ENCODE measurements around the gene EID3. TPM values are rescaled to one million over a fixed set of nuclear protein-coding genes. Genes with fewer than 3 reads are reported as not detected.
"Not testable (repeated sequence)": the region's sequence is repeated elsewhere in the genome, so short reads cannot be mapped to it uniquely, and the experiment has no call there.

EID3 gene
- total RNA-seq, 1 donor from 2014 or later: 1.4 TPM

- Histone ChIP-seq H3K9me3 (no peaks in the 10 kb centered on the region), H3K4me1 (peaks cover 7 to 46% of the 10 kb centered on the region in 2 donors), H3K27me3 (no peaks in the 10 kb centered on the region), H3K36me3 (peaks cover 27 to 60% of the 10 kb centered on the region in 2 donors), H3K4me3 (peak overlapping the region; percentile 16 to 23), H3K27ac (peak overlapping the region in 1 of 2 donors; percentile 44)
- no peak for DNase-seq (ENCODE audit: low spot score in 2 of 2)
- intact Hi-C loops (cut with DNase I): no loop called here
- TF ChIP-seq, protein P1, sequence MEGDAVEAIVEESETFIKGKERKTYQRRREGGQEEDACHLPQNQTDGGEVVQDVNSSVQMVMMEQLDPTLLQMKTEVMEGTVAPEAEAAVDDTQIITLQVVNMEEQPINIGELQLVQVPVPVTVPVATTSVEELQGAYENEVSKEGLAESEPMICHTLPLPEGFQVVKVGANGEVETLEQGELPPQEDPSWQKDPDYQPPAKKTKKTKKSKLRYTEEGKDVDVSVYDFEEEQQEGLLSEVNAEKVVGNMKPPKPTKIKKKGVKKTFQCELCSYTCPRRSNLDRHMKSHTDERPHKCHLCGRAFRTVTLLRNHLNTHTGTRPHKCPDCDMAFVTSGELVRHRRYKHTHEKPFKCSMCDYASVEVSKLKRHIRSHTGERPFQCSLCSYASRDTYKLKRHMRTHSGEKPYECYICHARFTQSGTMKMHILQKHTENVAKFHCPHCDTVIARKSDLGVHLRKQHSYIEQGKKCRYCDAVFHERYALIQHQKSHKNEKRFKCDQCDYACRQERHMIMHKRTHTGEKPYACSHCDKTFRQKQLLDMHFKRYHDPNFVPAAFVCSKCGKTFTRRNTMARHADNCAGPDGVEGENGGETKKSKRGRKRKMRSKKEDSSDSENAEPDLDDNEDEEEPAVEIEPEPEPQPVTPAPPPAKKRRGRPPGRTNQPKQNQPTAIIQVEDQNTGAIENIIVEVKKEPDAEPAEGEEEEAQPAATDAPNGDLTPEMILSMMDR (IDR thresholded peaks at IDR 0.05): no peak
Measured at GRCh38 chr12:104291867-104292524, 11.5 kb upstream of the EID3 start.

DNA sequence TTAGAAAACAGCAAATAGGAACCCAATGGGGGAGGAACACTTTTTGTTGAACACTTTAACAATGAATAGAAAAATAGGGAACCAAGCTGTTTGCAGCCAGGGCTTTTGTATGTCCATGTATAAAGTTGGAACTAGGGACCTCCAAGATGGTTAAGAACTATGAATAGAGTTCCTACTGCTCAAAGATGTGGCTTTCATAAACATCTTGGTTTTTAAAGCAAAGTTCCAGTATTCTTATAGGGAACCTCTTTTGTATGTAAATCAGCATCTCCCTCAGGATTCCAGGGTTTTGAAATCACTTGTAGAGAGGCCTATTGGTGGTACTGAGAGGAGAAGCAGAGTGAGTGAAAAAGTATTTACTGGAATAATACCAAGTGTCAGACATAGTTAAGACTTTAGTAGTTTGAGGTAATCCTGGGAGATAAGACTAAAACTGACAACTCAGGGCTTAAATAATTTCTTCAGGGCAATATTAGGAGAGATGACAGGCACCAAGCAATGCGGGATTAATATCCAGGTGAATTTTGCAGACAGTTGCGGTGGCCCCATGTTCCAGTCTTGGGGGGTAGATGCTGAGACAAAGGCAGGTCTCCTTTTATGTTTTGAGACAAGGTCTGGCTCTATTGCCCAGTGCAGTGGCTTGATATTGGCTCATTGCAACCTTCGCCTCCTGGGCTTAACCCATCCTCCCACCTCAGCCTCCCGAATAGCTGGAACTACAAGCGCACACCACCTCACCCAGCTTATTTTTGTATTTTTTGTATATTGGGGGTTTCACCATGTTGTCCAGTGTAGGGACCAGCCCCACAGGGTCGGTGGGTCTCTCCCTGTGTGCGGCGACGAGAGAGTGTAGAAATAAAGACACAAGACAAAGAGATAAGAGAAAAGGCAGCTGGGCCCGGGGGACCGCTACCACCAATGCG lies 10.4 kb upstream of the EID3 start:
- DNase-seq (ENCODE audit: low spot score in 2 of 2): no peak
- Histone ChIP-seq H3K4me3 (peak overlapping the region; percentile 3 to 14), H3K4me1 (peaks cover 7 to 52% of the 10 kb centered on the region in 2 donors), H3K9me3 (no peaks in the 10 kb centered on the region), H3K27ac (peak overlapping the region; percentile 60 to 70), H3K36me3 (peaks cover 27 to 70% of the 10 kb centered on the region in 2 donors), H3K27me3 (no peaks in the 10 kb centered on the region)
- TF ChIP-seq, protein P1 (IDR thresholded peaks at IDR 0.05): no peak
- intact Hi-C loops (cut with DNase I): no loop called here

DNA sequence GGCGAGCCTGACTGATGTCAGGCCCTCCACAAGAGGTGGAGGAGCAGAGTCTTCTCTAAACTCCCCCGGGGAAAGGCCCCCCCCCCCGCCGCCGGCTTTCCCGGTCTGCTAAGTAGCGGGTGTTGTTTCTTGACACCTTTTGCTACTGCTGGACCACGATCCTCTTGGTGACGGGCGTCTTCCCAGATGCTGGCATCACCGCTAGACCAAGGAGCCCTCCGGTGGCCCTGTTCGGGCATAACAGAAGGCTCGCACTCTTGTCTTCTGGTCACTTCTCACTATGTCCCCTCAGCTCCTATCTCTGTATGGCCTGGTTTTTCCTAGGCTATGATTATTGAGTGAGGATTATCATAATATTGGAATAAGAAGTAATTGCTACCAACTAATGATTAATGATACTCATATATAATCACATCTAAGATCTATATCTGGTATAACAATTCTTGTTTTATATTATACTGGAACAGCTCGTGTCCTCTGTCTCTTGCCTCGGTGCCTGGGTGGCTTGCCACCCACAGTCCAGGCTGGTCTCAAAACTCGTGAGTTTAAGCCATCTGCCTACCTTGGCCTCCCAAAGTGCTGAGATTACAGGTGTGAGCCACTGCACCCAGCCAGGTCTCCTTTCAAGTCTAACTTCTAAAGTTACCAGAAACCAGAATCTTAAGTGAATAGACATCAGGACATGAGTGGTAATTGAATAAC lies 9.2 kb upstream of the EID3 start:
- DNase-seq (ENCODE audit: low spot score in 2 of 2); H3K27me3 ChIP-seq; intact Hi-C loops (cut with DNase I); H3K9me3 ChIP-seq: not testable (repeated sequence)
- Histone ChIP-seq H3K27ac (peak overlapping the region; percentile 60 to 70), H3K4me3 (peak overlapping the region; percentile 13 to 14), H3K36me3 (peaks cover 27 to 79% of the 10 kb centered on the region in 2 donors), H3K4me1 (peaks cover 7 to 62% of the 10 kb centered on the region in 2 donors)
- TF ChIP-seq, protein P1 (IDR thresholded peaks at IDR 0.05): peak; percentile 14 to 47 (median 36)

DNA sequence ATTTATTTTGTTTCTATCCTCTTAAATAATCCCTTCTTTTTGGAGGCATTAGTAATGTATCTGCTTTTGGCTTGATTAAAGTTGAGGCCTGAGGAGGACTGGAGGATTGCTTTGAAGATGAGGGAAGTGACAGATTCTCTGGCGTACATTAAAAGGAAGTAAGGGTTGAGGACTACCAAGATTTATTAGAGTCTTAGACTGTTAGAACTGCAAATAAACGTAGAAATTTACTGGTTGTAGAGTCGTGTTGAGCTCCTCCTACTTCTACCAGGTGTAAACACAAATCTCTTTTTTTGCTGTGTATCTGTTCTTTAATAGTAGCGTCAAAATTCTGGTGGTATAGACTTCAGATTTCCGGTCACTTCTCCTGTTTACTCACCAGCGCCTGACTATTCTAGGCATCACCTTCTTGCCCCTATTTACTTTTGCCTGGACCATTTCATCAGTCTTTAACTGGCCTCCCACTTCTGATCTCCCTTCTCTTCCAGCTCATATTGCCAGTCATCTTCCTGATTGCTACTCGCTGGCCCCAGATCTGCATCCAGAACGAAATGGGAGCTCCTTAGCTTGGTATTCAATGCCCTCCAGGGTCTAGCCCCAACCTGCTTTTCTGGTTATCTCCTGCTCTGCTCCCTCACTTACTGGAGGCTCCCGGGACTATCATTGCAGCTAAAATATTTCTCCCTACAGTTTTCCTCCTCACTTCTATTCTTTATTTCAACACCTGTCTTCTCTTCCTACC lies 8.4 kb upstream of the EID3 start:
- TF ChIP-seq, protein P1 (IDR thresholded peaks at IDR 0.05): no peak
- DNase-seq (ENCODE audit: low spot score in 2 of 2): no peak
- Histone ChIP-seq H3K27ac (peak overlapping the region; percentile 60 to 70), H3K9me3 (no peaks in the 10 kb centered on the region), H3K27me3 (no peaks in the 10 kb centered on the region), H3K4me1 (peaks cover 7 to 67% of the 10 kb centered on the region in 2 donors), H3K36me3 (peaks cover 27 to 82% of the 10 kb centered on the region in 2 donors), H3K4me3 (peak overlapping the region; percentile 4 to 29)
- intact Hi-C loops (cut with DNase I): no loop called here

- TF ChIP-seq, protein P1 (IDR thresholded peaks at IDR 0.05): no peak
- H3K36me3 ChIP-seq: peaks cover 31 to 88% of the 10 kb centered on the region in 2 donors
- no peak for DNase-seq (ENCODE audit: low spot score in 2 of 2)
- peak overlapping the region in 1 of 2 donors; percentile 29 for H3K4me3 ChIP-seq
- H3K9me3 ChIP-seq: no peaks in the 10 kb centered on the region
- no peaks in the 10 kb centered on the region for H3K27me3 ChIP-seq
- intact Hi-C loops (cut with DNase I): no loop called here
- H3K4me1 ChIP-seq: peaks cover 7 to 67% of the 10 kb centered on the region in 2 donors
- peak overlapping the region; percentile 60 to 70 for H3K27ac ChIP-seq
Measured at GRCh38 chr12:104295954-104296353, 7.6 kb upstream of the EID3 start.
